Fibroblast of peridontal ligament (primary cell): ENCODE data around the gene ADORA2A.

Experiments used
- DNase-seq: peaks from one replicate; pipeline ENCODE4 v3.0.0-alpha.2; 2010; ENCODE audit errors: extremely low read depth

Gene ADORA2A

GRCh38 chr22:24453853-24454252, 26.5 kb downstream of the ADORA2A start:
- no peak for DNase-seq

DNA sequence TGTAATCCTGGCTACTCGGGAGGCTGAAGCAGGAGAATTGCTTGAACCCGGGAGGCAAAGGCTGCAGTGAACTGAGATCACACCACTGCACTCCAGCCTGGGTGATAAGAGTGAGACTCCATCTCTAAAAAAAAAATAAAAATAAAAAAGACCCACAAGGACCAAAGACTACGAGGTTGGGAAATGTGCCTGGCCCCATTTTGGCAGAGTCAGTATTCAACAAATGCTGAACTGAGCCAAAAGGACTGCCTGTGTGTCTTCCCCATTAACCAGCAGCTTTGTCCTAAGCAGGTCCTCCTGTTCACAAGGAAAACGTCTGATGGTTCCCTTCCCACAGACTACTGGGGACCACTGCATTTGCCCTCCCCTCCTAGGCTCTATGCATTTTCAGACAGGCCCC, 27.6 kb downstream of the ADORA2A start:
- no peak for DNase-seq

GRCh38 chr22:24455751-24456426, 28.5 kb downstream of the ADORA2A start:
- DNase-seq, result no peak

GRCh38 chr22:24457894-24458420, 30.6 kb downstream of the ADORA2A start:
- DNase-seq, result no peak

- no peak for DNase-seq
These were observed 32.5 kb downstream of the ADORA2A start for GRCh38 chr22:24459911-24460310.

DNA sequence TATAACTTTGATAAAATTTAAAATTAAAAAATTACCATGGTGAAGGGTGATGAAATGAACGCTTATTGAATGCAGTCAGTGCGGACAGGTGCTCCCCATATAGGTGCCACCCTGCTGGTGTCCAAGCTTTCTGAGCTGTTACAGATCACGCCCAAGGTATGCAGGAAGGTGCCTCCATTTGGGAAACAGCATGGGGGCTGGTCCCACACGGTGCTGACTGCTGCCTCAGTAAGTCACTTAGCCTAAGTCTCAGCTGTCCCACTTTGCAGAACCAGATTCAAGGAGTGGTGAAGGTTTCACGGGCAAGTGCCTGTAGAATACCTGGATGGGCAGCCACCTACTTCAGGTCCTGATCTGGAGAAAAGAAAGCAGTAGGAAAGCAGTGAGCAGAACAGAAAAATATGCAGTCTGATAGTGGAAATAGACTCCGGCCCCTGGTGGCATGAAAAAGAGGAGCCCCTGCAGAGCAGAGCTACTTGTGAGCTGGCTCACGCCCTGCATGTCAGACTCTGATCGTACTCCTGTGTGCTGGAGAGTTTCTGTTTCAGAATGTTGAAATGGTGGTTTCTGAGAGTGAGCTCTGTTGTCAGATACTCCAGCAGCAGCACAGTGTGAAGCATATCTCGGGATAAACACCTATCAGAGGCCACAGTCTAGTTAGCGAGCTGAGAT, 33.2 kb downstream of the ADORA2A start:
- DNase-seq, result no peak

DNA sequence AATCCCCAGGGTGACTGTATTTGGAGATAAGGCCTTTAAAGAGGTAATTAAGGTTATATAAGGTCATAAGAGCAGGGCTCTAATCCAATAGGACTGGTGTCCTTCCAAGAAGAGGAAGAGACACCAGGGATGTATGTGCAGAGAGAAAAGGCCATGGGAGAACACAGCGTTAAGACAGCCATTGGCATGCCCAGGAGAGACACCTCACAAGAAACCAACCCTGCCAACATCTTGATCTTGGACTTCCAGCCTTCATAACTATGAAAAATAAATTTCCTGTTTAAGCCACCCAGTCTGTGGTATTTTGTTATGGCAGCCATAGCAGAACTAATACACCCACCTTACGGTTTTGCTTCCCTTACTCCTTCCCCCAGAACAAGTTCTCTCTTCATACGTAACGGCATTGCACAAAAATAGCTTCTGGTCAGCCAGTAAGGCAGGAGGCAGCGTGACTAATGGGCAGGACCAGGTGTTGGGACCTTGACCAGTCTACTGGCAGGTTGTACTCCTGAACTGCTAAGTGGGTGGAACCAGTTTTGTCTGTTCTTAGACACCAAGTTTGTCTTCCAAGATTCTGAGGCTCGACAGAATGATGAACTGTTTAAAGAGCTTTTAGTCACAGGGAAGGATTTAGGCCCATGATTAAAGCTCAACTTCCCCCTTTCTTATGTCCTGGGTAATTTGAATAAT, 35.8 kb downstream of the ADORA2A start:
- no peak for DNase-seq

DNA sequence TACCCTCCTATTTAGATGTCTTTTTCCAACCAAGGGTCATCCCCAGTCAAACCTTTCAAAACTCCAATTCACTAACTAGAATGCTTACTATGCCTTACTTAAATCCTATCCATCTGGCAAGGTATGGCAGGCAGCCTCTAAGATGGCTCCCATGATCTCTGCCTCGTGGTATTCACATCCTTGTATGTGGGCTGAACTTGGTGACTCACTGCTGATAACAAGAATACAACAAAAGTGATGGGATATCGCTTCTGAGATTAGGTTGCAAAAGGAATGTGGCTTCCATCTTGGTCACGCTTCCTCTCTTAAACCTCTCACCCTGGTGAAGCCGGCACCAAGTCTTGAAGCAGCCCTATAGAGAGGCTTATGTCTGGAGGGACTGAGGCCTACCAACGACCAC, 38.2 kb downstream of the ADORA2A start:
- DNase-seq, result peak; percentile 16

- no peak for DNase-seq
These were observed 38.6 kb downstream of the ADORA2A start for GRCh38 chr22:24465975-24466374.

DNA sequence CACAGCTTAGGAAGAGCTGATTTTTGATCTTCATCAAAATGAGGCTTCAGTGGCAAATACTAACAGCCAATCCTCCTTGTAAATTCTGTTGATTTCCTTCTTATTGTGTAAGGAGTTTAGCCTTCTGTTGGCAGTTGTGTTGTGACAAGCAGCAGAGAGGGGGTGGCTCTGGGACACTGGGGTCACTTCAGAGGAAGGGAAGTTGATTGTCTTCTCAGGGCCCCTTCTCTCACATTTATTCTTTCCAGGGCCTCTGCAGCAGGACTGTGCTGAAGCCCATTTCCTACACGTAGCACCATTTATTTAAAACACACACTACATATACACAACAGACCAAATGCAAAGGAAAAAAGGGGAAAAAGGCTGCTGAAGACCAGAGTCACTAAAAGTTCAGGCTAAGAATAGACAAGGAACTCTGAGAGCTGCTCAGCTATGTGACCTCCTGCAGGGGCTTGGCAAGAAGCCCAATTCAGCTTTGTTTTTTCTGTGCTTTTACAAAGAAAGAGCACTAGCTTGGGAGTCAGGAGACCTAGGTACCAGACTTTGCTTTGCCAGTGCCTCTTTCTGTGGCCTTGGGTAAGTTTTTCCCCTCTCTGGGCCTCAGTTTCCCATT, 39.4 kb downstream of the ADORA2A start:
- DNase-seq, result peak; percentile 69

- no peak for DNase-seq
These were observed 39.9 kb downstream of the ADORA2A start for GRCh38 chr22:24467340-24467739.

- DNase-seq, result peak; percentile 84
These were observed 44.2 kb downstream of the ADORA2A start for GRCh38 chr22:24471570-24471969.

GRCh38 chr22:24473284-24473683, 45.9 kb downstream of the ADORA2A start:
- DNase-seq, result no peak

GRCh38 chr22:24474221-24474620, 46.8 kb downstream of the ADORA2A start:
- DNase-seq, result peak; percentile 85

GRCh38 chr22:24474649-24475255, 47.4 kb downstream of the ADORA2A start:
- peak; percentile 36 for DNase-seq

DNA sequence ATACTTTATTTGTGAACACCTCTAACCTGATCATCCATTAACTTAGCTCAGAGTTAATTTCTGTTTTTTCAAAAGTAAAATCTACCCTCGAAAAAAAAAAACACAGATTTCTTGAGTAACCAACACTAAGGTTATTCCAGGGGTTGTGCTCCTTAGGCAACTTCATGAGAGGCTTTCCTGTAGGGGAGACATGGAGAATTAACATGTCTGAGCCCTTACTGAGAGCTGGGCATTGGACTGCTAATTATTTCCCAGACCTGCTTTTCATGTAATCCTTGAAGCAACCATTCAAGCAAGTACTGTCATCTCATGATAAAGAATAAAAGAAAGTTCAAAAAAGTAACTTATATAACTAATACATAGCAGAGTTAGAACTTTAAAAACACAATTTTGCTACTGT, 54.2 kb downstream of the ADORA2A start:
- no peak for DNase-seq

GRCh38 chr22:24482575-24482974, 55.2 kb downstream of the ADORA2A start:
- DNase-seq, result peak; percentile 86

DNA sequence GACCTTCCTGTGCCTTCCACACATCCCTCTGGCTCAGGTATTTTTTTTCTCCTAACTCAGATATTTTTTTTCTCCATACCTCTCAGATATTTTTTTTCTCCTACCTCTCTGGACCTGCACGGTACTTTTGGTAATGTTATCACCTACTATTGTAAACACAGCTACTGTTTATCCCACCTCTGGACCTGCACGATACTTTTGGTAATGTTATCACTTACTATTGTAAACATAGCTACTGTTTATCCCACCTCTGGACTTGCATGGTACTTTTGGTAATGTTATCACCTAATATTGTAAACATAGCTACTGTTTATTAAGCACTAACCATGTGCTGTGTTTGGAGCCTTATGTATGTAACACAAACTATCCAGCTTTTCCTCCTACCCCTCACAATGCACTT, 55.6 kb downstream of the ADORA2A start:
- no peak for DNase-seq

GRCh38 chr22:24483976-24484545, 56.7 kb downstream of the ADORA2A start:
- no peak for DNase-seq

DNA sequence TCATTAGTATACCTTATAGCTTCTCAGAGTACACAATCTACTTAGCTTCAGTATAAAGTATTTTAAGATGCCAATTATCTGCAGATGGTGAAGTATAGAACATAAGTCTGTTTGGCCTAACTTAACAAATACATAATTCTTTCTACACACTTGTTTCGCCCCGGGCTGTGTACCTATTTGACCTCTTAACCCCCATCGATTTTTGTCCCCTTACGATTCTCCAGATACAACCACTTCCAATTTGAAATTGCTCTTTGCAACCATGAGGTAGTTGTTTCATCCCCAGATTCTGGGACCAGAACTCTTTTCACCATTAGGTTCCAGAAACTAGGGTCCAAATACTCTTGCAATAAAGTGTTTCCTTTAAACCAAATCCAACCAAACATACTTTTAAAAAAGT, 57.8 kb downstream of the ADORA2A start:
- DNase-seq, result no peak

DNA sequence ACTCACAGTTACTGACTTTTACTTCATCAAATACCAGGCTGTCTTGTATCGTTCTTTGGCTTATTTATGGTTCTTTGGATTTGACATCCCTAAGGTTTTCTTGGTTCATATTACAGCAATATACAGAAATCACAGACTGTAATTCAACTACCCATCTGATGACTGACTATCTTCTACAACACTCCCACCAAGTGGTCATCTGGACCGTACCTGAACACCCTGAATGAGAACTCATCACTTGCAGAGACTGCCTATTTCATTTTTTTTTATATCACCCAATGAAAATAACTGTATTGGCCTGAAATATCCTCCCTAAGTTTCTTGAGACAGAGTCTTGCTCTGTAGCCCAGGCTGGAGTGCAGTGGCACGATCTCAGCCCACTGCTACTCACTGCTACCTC, 58.2 kb downstream of the ADORA2A start:
- no peak for DNase-seq

GRCh38 chr22:24486501-24486921, 59.1 kb downstream of the ADORA2A start:
- peak; percentile 62 for DNase-seq
